KMS-11 (cell line): ENCODE measurements around the gene QRICH2.
A peak's percentile ranks its signal among the peaks of the same experiment; 100 is the strongest.

ENCODE experiments used
- H2AFZ ChIP-seq: fragments of 200-600 bp; sonication (generic); 2 replicates; pipeline ENCODE4 v1.6.1; 2016; ENCODE audit warnings: antibody characterized with exemption, mixed run types, low read depth
- H3K27ac ChIP-seq: fragments of 200-600 bp; sonication (generic); 2 replicates; pipeline ENCODE4 v1.6.1; 2016; ENCODE audit warnings: mild to moderate bottlenecking, mixed run types
- H3K27me3 ChIP-seq: fragments of 200-600 bp; sonication (generic); 2 replicates; pipeline ENCODE4 v1.6.1; 2017; ENCODE audit warnings: mild to moderate bottlenecking, low read depth, mixed run types, moderate library complexity; ENCODE audit not compliant: insufficient read depth
- H3K36me3 ChIP-seq: fragments of 200-600 bp; sonication (generic); 2 replicates; pipeline ENCODE4 v1.6.1; 2017; ENCODE audit warnings: mild to moderate bottlenecking, mixed run types; ENCODE audit not compliant: insufficient read depth
- H3K4me1 ChIP-seq: fragments of 200-600 bp; sonication (generic); 2 replicates; pipeline ENCODE4 v1.6.1; 2016; ENCODE audit warnings: mild to moderate bottlenecking, low read depth, mixed run types; ENCODE audit not compliant: poor library complexity, severe bottlenecking
- H3K4me2 ChIP-seq: fragments of 200-600 bp; sonication (generic); 2 replicates; pipeline ENCODE4 v1.7.0; 2016; ENCODE audit warnings: mild to moderate bottlenecking, mixed run types
- H3K4me3 ChIP-seq: fragments of 200-600 bp; sonication (generic); IDR thresholded peaks from 2 replicates; pipeline ENCODE4 v1.6.1; 2017; ENCODE audit warnings: low read depth, low read length, mixed read lengths; ENCODE audit not compliant: insufficient read depth
- H3K79me2 ChIP-seq: fragments of 200-600 bp; sonication (generic); 2 replicates; pipeline ENCODE4 v1.6.1; 2016; ENCODE audit warnings: low read depth, mixed run types; ENCODE audit not compliant: insufficient read depth
- H3K9ac ChIP-seq: fragments of 200-600 bp; sonication (generic); 2 replicates; pipeline ENCODE4 v1.6.1; 2016; ENCODE audit warnings: mild to moderate bottlenecking, mixed run types
- H4K20me1 ChIP-seq: fragments of 200-600 bp; sonication (generic); 2 replicates; pipeline ENCODE4 v1.6.1; 2016; ENCODE audit warnings: mild to moderate bottlenecking, mixed run types; ENCODE audit not compliant: insufficient read depth
- CTCF ChIP-seq: fragments of 200-600 bp; sonication (generic); conservative IDR thresholded peaks from 2 replicates; pipeline ENCODE4 v1.6.1; 2017; ENCODE audit warnings: low read depth, mild to moderate bottlenecking, antibody characterized with exemption, low read length, moderate library complexity, mixed read lengths

The QRICH2 gene

DNA sequence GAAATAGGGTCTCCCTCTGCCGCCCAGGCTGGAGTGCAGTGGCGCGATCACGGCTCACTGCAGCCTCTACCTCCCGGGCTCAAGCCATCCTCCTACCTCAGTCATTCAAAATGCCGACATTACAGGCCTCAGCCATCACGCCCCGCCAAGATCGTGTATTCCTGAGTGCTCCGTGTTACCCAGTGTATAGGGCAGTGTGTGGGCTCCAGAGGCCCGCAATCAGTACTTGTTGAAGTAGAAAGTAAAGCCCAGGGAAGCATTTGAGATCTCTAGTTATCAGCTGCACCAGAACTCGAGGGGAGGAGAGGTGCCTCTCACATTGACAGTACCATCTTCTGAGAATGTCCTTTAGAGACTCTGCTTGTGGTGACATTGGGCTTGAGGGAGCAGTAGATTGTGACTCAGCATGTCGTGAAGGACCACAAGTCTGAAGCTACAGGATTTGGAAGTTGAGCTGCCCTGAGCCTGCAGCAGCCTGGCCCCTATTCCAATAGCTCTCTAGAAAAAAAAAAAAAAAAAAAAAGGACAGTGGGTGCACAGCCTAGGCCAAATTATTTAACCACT, 46.8 kb upstream of the QRICH2 start:
- Histone ChIP-seq H3K4me3 (no peak overlapping the region), H3K27ac (no peak overlapping the region), H3K4me2 (peak overlapping the region; percentile 99), H3K9ac (no peak overlapping the region), H3K79me2 (peaks cover 9% of the 10 kb centered on the region), H2AFZ (peak overlapping the region; percentile 66), H3K36me3 (no peaks in the 10 kb centered on the region), H3K4me1 (peaks cover 21% of the 10 kb centered on the region), H3K27me3 (no peaks in the 10 kb centered on the region), H4K20me1 (no peaks in the 10 kb centered on the region)
- no peak for TF ChIP-seq CTCF

GRCh38 chr17:76354317-76354729, 46.2 kb upstream of the QRICH2 start:
- H3K4me2 ChIP-seq, result peak overlapping the region; percentile 99
- peak overlapping the region; percentile 95 for H2AFZ ChIP-seq
- no peaks in the 10 kb centered on the region for H3K36me3 ChIP-seq
- H3K4me3 ChIP-seq, result no peak overlapping the region
- H3K27ac ChIP-seq, result peak overlapping the region; percentile 82
- no peak for TF ChIP-seq CTCF
- no peaks in the 10 kb centered on the region for H3K27me3 ChIP-seq
- H3K9ac ChIP-seq, result peak overlapping the region; percentile 71
- H3K79me2 ChIP-seq, result peaks cover 9% of the 10 kb centered on the region
- peaks cover 21% of the 10 kb centered on the region for H3K4me1 ChIP-seq
- H4K20me1 ChIP-seq, result no peaks in the 10 kb centered on the region

DNA sequence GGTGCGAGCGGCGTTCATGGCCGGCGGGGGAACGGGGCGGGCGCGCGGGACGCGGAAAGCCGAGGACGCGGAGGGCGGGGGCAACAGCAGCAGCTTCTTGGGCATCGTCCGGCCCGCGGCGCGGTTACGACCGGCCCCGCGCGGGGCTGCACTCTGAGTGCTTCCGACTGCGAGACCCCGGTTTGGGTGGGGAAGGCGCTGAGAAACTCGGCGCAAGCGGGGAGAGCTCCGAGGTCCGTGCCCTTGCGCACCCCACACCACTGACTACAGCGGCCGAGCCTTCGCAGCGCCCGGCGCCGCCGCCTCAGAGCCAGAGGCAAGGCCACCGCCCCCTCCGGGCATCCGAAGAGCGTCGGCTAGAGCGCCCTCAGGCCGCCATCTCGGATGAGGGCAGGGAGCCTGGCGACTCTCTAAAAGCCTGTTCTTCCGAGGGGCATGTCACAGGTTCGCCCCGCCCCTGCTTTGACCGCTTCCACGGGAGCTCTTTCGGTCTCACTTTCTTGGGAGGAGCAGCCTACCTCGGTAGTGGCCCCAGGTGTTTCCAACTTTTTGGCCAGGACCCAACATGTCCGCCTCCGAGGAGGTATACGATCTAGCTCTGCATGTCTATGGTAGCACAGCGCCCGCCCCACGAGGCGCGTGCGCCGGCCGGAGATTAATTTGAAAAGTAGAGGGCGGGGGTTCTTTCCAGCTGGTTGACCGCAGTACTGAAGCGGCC, 45.7 kb upstream of the QRICH2 start, which contains the start of gene PRPSAP1:
TSS of gene PRPSAP1 (minus strand) at position 318 of the 718 bp plus-strand sequence. CDS start at position 105, 213 bp downstream.
- Histone ChIP-seq H3K27me3 (no peaks in the 10 kb centered on the region), H3K9ac (peak within 1 kb of the TSS; percentile 71), H3K4me3 (no peak within 1 kb of the TSS), H4K20me1 (no peaks in the 10 kb centered on the region), H3K27ac (peak within 1 kb of the TSS; percentile 82), H3K79me2 (peaks cover 9% of the 10 kb centered on the region), H3K36me3 (no peaks in the 10 kb centered on the region), H3K4me1 (peaks cover 21% of the 10 kb centered on the region), H3K4me2 (peak within 1 kb of the TSS; percentile 99), H2AFZ (peak within 1 kb of the TSS; percentile 95)
- peak; percentile 58 for TF ChIP-seq CTCF

DNA sequence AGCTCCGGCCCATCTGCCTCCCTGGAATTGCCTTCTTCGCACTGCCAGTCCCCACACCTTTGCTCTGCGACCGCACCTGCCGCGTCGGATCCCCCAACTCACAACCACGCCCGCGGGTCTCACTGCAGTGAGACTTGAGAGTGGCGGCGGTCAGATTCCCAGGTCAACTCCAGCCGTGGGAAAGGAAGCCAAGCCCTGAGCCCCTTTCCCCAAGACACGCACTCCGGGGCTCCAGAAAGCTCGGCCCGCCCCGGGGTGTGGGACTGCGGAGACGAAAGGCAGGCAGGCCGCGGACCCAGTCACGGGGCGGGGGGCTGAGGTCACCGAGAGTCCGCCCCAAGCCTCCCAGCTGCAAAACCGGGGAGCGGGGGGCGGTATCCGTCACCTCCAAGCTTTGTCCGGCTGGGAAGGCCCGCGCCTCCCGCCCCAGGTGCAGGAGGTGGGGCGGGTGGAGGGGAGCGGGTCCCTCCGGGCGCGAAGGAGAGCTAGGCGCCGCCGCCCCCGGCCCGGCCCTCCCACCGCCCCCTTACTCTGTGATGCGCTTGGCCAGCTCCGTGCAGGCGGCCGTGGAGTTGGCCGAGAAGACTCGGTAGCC, 45.0 kb upstream of the QRICH2 start:
- Histone ChIP-seq H2AFZ (peak overlapping the region; percentile 95), H3K27me3 (no peaks in the 10 kb centered on the region), H3K4me1 (peaks cover 21% of the 10 kb centered on the region), H3K36me3 (no peaks in the 10 kb centered on the region), H3K27ac (peak overlapping the region; percentile 82), H3K4me2 (peak overlapping the region; percentile 99), H3K79me2 (peaks cover 9% of the 10 kb centered on the region), H3K4me3 (no peak overlapping the region), H3K9ac (peak overlapping the region; percentile 71), H4K20me1 (no peaks in the 10 kb centered on the region)
- no peak for TF ChIP-seq CTCF
